GM15510 (cell line): ENCODE measurements around the gene MMP23B.

ENCODE experiments used
- POLR2A ChIP-seq: IDR thresholded peaks from 3 replicates; pipeline ENCODE4 v1.6.1; 2011; ENCODE audit warnings: borderline replicate concordance; ENCODE audit not compliant: insufficient read length; ENCODE audit errors: extremely low read depth

The MMP23B gene

DNA sequence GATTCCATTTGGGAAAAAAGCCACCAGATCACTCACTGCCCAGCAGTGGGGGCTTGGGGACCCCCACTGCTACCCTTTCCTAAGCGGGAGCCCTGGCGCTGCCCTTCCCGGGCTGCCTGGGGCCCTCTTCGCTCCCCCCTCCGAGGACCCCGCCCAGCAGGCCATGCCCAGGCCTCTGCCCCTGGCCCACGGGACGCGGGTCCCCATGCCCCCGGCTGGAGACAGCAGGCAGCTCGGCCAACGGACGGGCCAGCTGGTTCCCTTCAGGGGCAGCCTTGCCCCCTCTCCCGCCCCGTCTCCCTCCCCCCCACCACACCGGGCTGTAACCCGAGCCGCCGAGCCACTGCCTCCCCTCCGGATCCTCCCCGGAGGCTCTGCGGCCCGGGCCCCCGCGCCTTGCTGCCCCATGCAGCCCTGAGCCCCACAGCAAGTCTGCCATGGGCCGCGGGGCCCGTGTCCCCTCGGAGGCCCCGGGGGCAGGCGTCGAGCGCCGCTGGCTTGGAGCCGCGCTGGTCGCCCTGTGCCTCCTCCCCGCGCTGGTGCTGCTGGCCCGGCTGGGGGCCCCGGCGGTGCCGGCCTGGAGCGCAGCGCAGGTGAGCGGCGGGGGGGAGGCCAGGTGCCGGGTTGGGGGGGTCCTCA lies at the start of gene MMP23B:
Gene MMP23B (plus strand): TSS at position 392 of the 639 bp plus-strand sequence. CDS start 46 bp downstream, at position 438.
- TF ChIP-seq POLR2A: no peak

DNA sequence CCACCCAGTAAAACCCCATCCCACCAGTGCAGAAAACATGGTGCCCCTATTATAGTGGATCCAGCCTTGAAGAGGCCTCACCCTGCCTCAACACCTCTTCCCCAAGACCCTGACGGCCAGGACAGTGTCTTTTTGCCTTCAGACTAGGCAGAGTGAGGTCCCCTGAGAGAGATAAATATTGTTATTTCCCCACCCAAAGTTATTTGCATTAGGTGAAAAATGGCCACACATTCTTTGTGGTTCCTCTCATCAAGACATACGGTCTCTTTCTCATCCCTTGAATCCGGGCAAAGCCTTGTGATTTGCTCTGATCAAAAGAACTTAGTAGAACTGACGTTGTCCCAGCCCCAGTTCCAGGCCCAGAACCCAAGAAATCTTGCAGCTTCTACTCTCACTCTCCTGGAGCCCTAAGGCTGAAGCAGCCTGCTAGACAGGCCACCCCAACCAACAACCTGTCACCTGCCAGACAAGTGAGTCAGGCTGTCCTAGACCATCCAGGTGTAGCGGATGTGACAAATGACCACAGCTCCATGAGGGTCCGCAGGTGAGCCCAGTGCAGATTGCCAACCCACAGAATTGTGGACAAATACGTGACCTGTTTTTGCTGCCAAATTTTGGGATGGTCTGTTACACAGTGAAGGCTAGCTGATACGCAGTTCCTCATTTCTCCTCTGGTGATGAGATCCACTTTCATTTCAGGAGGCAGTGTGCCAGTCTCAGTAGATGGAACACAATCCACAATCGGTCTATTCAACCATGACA lies 49.2 kb upstream of the MMP23B start:
- TF ChIP-seq POLR2A: no peak

DNA sequence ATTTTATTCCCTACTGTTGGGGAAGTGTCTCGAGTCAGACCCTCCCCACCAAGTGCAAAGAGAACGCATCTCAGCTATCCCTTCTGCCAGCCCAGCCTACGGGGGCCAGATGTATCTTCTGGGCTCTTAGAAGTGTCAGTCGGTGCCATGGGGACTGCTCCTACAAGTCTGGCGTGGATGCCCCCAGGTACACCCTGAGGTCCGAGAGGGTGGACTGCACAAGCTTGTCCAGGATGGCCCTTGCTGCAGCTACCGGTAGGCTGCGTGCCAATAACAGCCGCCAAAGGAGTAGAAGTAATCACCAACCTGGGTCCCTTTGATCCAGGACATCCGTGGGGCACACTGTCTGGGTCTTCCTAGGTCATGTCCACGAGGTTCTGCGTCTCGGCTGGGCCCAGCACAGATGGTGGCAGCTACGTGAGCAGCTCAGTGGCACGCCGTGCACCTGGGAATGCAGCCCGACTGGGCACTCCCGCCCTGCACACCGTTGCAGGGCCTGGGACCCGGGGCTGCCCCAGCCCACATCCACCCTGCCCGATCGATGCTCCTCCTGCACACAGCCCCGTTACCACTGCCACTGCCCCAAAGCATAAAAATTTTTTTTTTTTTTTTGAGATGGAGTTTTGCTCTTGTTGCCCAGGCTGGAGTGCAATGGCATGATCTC lies 48.5 kb upstream of the MMP23B start:
- no peak for TF ChIP-seq POLR2A

DNA sequence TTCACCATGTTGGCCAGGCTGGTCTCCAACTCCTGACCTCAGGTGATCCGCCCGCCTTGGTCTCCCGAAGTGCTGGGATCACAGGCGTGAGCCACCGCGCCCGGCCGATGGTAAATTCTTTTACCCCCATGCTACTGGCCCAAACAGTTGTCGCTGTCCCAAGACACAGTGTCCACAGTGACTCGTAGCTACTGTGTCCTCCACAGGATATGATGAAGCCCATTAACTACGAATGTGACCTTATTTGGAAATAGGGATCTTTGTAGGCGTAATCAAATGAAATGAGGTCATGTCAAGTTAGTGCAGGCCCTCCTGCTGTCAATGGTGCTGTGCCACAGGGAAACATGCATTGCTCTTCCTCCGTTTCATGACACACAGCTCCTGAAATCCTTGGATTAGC lies 40.5 kb upstream of the MMP23B start:
- TF ChIP-seq POLR2A: no peak

DNA sequence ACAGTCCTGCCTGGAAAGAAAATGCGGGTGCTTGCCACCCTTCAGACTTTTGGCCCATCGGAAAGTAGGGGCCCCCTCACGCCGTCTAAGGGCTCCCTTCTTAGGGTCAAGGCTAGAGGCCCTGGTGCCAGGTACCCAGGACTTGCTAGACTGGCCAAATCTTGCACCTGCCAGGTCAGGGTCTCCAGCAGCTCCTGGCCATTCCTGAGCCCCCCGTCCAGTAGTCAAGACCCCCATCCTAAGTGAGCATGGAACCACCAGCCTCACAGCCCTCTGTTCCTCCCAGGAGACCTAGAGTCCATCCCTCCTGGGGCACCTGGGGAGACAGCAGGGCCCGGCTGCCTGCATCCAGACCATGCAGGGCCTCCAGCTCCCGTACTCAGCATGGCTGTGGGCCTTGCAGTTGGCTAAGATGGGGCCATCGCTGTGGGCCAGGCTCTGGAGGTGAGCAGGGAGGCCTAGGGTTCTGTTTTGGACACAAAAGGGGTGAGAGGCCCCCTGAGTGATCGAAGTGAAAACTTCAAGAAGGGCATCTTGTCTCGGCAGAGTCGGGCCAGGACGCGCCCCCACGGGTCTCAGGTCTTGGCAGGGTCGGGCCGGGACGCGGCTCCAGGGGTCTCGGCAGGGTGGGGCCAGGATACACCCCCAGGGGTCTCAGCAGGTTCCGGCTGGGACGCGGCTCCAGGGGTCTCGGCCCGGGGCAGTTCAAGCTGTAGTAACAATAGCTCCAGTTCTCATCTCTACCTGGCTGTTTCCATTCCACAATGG lies 38.0 kb upstream of the MMP23B start:
- no peak for TF ChIP-seq POLR2A

DNA sequence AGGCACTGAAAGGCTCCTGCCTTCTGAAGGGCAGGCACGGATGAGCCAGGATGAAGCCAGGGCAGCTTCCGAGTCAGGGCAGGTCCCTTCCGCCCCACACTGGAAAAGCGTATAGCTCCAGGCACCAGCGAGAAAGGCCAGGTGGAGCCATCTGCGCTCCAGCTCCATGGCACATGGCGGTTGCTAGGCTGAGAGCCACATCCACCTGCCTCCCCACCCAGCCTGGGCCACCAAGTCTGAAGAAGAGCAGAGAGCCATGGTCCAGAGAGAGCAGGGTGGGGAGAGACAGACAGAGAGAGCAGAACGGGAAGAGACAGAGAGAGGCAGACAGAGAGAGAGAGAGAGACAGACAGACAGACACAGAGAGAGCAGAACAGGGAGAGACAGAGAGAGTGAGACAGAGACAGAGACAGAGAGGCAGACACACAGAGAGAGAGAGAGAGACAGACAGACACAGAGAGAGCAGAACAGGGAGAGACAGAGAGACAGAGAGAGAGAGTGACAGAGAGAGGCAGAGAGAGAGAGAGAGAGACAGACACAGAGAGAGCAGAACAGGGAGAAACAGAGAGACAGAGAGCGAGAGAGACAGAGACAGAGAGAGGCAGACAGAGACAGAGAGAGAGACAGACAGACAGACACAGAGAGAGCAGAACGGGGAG lies 37.2 kb upstream of the MMP23B start:
- TF ChIP-seq POLR2A: no peak

DNA sequence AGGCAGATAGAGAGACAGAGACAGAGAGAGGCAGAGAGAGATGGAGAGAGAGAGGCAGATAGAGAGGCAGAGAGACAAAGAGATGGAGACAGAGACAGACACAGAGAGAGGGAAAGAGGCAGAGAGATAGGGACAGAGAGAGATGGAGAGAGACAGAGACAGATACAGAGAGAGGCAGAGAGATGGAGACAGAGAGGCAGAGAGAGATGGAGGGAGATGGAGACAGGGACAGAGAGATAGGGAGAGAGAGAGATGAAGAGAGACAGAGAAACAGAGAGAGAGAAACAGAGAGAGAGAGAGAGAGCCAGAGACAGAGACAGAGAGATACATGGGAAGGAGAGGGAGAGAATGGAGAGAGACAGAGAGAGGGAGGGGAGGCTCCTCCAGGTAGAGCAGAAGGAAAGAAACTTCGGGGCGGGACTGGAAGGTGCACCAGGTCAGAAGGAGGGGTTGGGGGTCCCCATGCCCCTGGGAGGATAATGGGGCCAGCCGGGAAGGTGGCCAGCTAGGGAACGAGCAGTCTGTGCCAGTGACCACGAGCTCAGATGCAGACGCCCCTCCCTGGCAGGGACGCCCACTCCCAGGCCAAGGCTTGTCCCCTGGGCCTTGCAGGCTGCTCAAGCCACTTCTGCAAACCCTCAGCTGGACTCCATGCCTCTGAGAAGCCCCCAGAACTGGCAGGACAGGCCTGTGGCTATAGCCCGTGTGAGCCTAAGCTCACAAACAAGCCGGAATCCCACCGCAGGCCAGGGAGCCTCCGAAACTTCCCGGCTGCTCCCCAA lies 35.3 kb upstream of the MMP23B start:
- TF ChIP-seq POLR2A: no peak

DNA sequence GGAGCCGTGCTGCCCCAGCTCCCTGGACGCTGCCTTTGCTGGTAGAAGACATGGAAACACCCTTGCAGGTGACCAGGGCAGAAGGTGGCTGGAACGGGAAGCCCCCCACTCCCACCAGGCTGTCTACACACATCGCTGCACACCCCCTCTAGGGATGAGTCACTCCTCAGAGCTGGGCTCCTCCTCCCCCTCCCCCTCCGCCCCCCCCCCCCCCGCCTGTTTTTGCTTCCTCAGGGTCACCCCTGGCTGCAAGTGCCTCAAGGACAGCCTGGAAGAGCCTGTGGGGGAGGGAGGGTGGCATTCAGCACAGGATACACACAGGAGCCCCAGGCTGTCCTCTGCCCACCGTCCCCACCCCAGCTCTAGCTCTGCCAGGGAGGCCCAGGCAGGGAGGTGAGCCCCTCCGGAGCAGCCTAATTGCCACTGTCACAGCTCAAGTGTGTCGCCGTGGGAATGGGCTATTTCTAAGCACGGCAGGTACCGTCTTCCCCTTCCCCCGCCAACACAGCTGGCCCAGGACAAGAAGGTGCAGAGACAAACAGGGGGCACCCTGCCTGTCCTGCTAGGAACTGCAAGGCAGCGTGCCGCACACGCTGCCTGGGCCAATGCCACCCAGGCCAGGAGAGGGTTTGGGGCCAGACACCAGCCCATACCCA lies 34.6 kb upstream of the MMP23B start:
- no peak for TF ChIP-seq POLR2A

DNA sequence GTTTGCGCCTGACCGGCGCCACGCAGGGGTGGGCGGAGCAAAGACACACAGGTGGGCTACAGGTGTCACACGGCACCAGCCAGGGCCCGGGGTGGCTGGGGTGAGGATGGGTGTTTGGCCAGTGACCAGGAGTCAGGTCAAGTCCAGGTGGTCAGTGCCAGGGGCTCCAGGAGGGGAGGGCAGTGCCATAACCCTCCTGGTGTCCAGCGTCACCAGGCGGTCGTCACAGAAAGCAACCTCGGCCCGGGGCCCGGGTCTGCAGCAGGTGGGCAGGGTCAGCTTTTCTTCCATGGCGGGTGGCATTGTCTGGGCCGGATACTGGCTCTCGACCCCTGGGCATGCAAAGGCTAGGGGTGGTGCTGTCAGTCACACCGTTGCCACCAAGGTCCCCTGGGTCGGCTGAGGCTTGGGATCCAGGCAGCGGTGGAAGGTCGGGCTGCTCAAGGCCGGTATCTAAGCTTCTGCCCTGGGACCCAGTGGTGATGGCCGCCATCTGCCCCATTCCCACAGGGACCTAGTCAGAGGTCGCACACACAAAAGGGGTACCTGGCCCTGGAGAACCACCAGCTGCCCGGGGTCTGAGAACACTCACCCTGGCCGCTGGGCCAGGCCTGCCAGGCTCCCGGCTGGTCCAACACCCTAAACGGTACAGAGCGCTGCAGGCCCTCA lies 33.8 kb upstream of the MMP23B start:
- TF ChIP-seq POLR2A: no peak

DNA sequence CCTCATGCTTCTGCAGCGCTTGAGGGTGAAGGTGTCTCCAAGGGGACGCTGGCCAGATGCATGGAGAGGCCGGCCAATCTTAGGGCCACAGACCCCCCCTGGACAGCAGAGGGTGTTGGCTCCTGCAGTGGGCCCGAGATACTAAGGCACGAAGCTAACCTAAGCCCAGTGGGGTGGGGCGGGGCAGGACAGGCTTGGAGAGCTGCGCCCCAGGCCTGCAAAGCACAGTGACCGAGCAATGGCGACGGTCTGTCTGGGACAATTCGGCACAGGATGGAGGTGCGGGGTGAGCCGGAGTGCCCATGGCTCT lies 33.3 kb upstream of the MMP23B start:
- no peak for TF ChIP-seq POLR2A

DNA sequence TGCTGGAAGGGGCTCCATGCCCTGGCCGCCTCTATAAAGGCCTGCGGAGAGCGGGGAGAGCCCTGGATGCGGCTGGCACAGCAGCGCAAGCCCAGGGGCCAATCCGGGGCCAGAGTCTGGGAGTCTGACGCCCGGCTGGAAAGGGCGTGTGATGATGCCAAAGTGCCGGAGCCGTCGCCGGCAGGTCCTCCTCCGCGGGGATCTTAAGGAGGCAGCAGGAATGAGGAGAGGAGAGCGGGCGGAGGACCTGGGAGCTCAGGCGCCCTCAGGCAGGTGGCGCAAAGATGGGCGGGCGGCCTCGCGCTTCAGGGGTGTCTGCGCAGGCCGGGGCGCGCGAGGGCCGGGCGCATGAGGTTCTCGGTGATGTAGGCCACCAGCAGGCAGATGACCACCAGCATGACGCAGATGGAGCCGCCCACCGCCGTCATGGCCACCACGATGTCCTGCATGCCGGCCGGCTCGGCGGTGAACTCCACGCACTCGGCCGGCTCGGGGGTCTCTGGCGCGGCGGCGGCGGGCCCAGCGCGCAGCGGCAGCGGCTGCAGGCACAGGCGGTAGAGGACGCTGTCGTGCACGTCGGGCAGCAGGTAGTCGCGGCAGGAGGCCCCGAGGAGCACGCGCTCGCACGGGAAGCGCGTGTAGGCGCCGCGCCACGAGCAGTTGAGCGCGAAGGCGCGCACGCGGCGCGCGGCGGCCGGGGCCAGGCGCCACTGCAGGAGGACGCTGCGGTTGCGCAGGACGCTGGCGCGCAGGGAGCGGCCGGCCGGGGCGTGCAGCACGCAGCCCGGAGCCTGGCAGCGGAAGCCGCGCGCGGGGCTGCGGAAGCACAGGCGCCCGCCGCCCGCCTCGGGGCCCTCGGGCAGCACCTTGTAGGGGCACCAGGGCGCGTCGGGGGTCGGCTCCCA lies 32.7 kb upstream of the MMP23B start:
- no peak for TF ChIP-seq POLR2A
